ENCODE data around the gene DYNLT2B. TPM values are rescaled to one million over a fixed set of nuclear protein-coding genes. Genes with fewer than 3 reads are reported as not detected.

Gene DYNLT2B
- total and polyA plus RNA-seq, 2 donors (not counting 3 experiments of a cell fraction or from before 2014, with no cell fraction given), result 9.2 to 13.9 TPM

- BruUV-seq (replicated peaks), result no TSS peak
- H2AFZ ChIP-seq (ENCODE audit: low read depth, low read length), result no peak overlapping the region
- dilution Hi-C loops (cut with MboI; ENCODE audit: extremely low pct_ligation_motif_present, low sequenced_read_pairs), result no loop called here
- H3K9ac ChIP-seq (replicated peaks; ENCODE audit: extremely low read depth, insufficient read depth, low read length), result no peak overlapping the region
- no peak for TF ChIP-seq FOS (IDR thresholded peaks at IDR 0.05; ENCODE audit: borderline replicate concordance, insufficient read depth, low read length)
- no peaks in the 10 kb centered on the region for H3K9me1 ChIP-seq (replicated peaks; ENCODE audit: control insufficient read depth, extremely low read depth, insufficient read depth, low read length)
- no peak overlapping the region for H3K4me3 ChIP-seq (replicated peaks in 1 of 3; ENCODE audit: insufficient read depth in 1 of 3, low read depth in 1 of 3, low read length in 3 of 3)
- ChIA-PET CTCF (interaction anchor here (0.6 to 3.1 kb wide), 12 partner anchors 9 to 268 kb away, joined by 3 to 75 read pairs (median 4); partner anchors contain the start of genes DYNLT2B and UBXN7), POLR2A (no interaction called here)
- H3K4me2 ChIP-seq (ENCODE audit: insufficient read depth, low read length), result no peak overlapping the region
- DNase-seq (ENCODE audit: low read depth, low spot score) (no peak), FAIRE-seq (no peak)
- H3K9me3 ChIP-seq (replicated peaks; ENCODE audit: control insufficient read depth, insufficient read depth, low read length), result no peaks in the 10 kb centered on the region
- peaks cover 0 to 1% of the 10 kb centered on the region in 2 experiments for H3K36me3 ChIP-seq (ENCODE audit: control insufficient read depth in 2 of 2, extremely low read depth in 1 of 2, insufficient read depth in 2 of 2, low read length in 2 of 2)
- no peaks in the 10 kb centered on the region for H3K4me1 ChIP-seq (ENCODE audit: control insufficient read depth, extremely low read depth, insufficient read depth, low read length)
- intact Hi-C loops (cut with micrococcal nuclease), result loop anchor here (5.0 kb wide), 1 partner anchor 248 kb away; the partner anchor contains the start of gene RNF168
- no peak overlapping the region for H3K27ac ChIP-seq (ENCODE audit: insufficient read depth, low read depth, low read length)
- H4K20me1 ChIP-seq (replicated peaks; ENCODE audit: control insufficient read depth, extremely low read depth, insufficient read depth, low read length), result no peaks in the 10 kb centered on the region
- no peaks in the 10 kb centered on the region for H3K27me3 ChIP-seq (ENCODE audit: control insufficient read depth in 2 of 2, insufficient read depth in 2 of 2, low read length in 2 of 2)
- peaks cover 6% of the 10 kb centered on the region for H3K79me2 ChIP-seq (ENCODE audit: control insufficient read depth, insufficient read depth, low read length)
Observed at GRCh38 chr3:196254376-196255283, 63.4 kb downstream of the DYNLT2B start.

DNA sequence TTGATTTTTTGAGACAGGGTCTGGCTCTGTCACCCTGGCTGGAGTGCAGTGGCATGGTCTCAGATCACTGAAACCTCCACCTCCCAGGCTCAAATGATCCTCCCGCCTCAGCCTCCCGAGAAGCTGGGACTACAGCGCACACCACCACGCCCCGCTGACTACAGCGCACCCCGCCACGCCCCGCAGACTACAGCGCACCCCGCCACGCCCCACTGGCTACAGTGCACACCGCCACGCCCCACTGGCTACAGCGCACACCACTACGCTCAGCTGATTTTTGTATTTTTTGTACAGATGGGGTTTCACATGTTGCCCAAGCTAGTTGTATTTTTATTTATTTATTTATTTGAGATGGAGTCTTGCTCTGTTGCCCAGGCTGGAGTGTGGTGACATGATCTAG lies 66.1 kb downstream of the DYNLT2B start:
- Histone ChIP-seq H3K4me2 (ENCODE audit: insufficient read depth, low read length) (no peak overlapping the region), H3K27me3 (ENCODE audit: control insufficient read depth in 2 of 2, insufficient read depth in 2 of 2, low read length in 2 of 2) (no peaks in the 10 kb centered on the region), H3K36me3 (ENCODE audit: control insufficient read depth in 2 of 2, extremely low read depth in 1 of 2, insufficient read depth in 2 of 2, low read length in 2 of 2) (peaks cover 2 to 8% of the 10 kb centered on the region in 2 experiments), H3K9ac (replicated peaks; ENCODE audit: extremely low read depth, insufficient read depth, low read length) (no peak overlapping the region), H3K27ac (ENCODE audit: insufficient read depth, low read depth, low read length) (no peak overlapping the region), H2AFZ (ENCODE audit: low read depth, low read length) (no peak overlapping the region), H3K79me2 (ENCODE audit: control insufficient read depth, insufficient read depth, low read length) (peaks cover 5% of the 10 kb centered on the region), H3K4me3 (replicated peaks in 1 of 3; ENCODE audit: insufficient read depth in 1 of 3, low read depth in 1 of 3, low read length in 3 of 3) (no peak overlapping the region), H4K20me1 (replicated peaks; ENCODE audit: control insufficient read depth, extremely low read depth, insufficient read depth, low read length) (no peaks in the 10 kb centered on the region), H3K9me1 (replicated peaks; ENCODE audit: control insufficient read depth, extremely low read depth, insufficient read depth, low read length) (no peaks in the 10 kb centered on the region), H3K4me1 (ENCODE audit: control insufficient read depth, extremely low read depth, insufficient read depth, low read length) (no peaks in the 10 kb centered on the region), H3K9me3 (replicated peaks; ENCODE audit: control insufficient read depth, insufficient read depth, low read length) (no peaks in the 10 kb centered on the region)
- intact Hi-C loops (cut with micrococcal nuclease), result loop anchor here (5.0 kb wide), 1 partner anchor 250 kb away; the partner anchor contains the start of gene RNF168
- POLR2A ChIA-PET, result no interaction called here
- TF ChIP-seq FOS (IDR thresholded peaks at IDR 0.05; ENCODE audit: borderline replicate concordance, insufficient read depth, low read length) (no peak), POLR2A (IDR thresholded peaks at IDR 0.05; ENCODE audit: low read depth, low read length) (no peak), EZH2 (IDR thresholded peaks at IDR 0.05; ENCODE audit: borderline replicate concordance, low read depth, low read length, severe bottlenecking) (no peak), POLR2AphosphoS5 (IDR thresholded peaks at IDR 0.05; ENCODE audit: insufficient read depth, low read depth, low read length) (no peak), MYC (IDR thresholded peaks at IDR 0.05; ENCODE audit: low read depth, low read length) (no peak), GATA2 (IDR thresholded peaks at IDR 0.05; ENCODE audit: insufficient read depth, insufficient read length, low read depth, low read length) (no peak), JUN (IDR thresholded peaks at IDR 0.05; ENCODE audit: borderline replicate concordance, insufficient read depth, insufficient read length, low read depth) (no peak)
- TF ChIP-seq, protein P1, sequence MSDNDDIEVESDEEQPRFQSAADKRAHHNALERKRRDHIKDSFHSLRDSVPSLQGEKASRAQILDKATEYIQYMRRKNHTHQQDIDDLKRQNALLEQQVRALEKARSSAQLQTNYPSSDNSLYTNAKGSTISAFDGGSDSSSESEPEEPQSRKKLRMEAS (IDR thresholded peaks at IDR 0.05; ENCODE audit: insufficient read depth, insufficient read length), result no peak
- TF ChIP-seq, protein P2, sequence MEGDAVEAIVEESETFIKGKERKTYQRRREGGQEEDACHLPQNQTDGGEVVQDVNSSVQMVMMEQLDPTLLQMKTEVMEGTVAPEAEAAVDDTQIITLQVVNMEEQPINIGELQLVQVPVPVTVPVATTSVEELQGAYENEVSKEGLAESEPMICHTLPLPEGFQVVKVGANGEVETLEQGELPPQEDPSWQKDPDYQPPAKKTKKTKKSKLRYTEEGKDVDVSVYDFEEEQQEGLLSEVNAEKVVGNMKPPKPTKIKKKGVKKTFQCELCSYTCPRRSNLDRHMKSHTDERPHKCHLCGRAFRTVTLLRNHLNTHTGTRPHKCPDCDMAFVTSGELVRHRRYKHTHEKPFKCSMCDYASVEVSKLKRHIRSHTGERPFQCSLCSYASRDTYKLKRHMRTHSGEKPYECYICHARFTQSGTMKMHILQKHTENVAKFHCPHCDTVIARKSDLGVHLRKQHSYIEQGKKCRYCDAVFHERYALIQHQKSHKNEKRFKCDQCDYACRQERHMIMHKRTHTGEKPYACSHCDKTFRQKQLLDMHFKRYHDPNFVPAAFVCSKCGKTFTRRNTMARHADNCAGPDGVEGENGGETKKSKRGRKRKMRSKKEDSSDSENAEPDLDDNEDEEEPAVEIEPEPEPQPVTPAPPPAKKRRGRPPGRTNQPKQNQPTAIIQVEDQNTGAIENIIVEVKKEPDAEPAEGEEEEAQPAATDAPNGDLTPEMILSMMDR (IDR thresholded peaks at IDR 0.05; ENCODE audit: extremely low read depth in 1 of 2, insufficient read depth in 1 of 2, low read depth in 1 of 2, low read length in 2 of 2), result no peak
- FAIRE-seq (no peak), DNase-seq (ENCODE audit: low read depth, low spot score) (no peak)
- dilution Hi-C loops (cut with MboI; ENCODE audit: extremely low pct_ligation_motif_present, low sequenced_read_pairs), result no loop called here
- no TSS peak for BruUV-seq (replicated peaks)
- CTCF ChIA-PET, result interaction anchor here (1.1 to 3.1 kb wide), 3 partner anchors 17 to 271 kb away, joined by 4 to 75 read pairs (median 31); no protein-coding TSS in a partner anchor
